Measurements from ENCODE around the gene EGR4. TPM values are rescaled to one million over a fixed set of nuclear protein-coding genes. Genes with fewer than 3 reads are reported as not detected.

The EGR4 gene
- total RNA-seq, 4 donors from 2014 or later, result not detected

DNA sequence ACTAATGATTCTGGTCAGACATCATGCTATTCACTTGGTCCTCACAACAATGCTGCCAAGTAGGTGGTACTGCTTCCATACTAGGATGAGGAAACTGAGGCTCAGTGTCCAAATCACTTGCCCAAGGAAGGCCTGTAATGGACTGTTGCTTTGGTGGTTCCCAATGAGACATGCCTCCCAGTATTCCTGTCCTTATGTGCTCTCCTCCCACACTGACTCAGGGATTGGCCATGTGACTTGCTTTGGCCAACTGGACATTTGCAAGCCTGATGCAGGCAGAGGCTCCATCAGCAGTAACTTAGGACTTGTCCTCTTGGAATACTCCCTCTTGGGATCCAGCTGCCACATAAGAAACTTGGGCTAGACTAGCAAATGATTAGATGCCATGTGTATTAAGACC, 12.1 kb downstream of the EGR4 start:
- intact Hi-C loops (cut with DNase I; ENCODE audit: low total_unique reads), result no loop called here
- Histone ChIP-seq H3K36me3 (no peaks in the 10 kb centered on the region), H3K27ac (no peak overlapping the region)

DNA sequence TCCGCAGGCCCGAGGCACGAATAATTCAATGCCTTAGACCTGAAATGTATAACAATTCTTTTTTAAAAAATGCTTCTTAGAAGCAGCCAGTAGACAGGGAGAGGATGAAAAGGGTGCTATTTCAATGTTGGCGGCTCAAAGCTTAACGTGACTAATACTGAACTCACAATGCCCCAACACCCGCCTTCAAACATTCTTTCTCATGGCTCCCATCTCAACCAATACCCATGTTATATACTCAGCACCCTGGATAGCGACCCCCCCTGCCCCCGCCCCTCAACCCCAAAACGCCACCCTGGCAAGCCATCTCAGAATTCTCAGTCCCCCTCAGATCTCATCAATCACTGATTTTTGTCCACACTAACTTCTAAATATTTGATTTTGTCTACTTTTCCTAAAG, 13.5 kb downstream of the EGR4 start:
- intact Hi-C loops (cut with DNase I; ENCODE audit: low total_unique reads), result no loop called here
- TF ChIP-seq POLR2A (IDR thresholded peaks at IDR 0.05), result no peak
- TF ChIP-seq, protein P1, sequence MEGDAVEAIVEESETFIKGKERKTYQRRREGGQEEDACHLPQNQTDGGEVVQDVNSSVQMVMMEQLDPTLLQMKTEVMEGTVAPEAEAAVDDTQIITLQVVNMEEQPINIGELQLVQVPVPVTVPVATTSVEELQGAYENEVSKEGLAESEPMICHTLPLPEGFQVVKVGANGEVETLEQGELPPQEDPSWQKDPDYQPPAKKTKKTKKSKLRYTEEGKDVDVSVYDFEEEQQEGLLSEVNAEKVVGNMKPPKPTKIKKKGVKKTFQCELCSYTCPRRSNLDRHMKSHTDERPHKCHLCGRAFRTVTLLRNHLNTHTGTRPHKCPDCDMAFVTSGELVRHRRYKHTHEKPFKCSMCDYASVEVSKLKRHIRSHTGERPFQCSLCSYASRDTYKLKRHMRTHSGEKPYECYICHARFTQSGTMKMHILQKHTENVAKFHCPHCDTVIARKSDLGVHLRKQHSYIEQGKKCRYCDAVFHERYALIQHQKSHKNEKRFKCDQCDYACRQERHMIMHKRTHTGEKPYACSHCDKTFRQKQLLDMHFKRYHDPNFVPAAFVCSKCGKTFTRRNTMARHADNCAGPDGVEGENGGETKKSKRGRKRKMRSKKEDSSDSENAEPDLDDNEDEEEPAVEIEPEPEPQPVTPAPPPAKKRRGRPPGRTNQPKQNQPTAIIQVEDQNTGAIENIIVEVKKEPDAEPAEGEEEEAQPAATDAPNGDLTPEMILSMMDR (IDR thresholded peaks at IDR 0.05), result no peak
- H3K27me3 ChIP-seq, result no peaks in the 10 kb centered on the region
- H3K4me3 ChIP-seq, result no peak overlapping the region
- no peak overlapping the region for H3K27ac ChIP-seq
- DNase-seq, result no peak
- no peaks in the 10 kb centered on the region for H3K36me3 ChIP-seq
- peaks cover 0 to 5% of the 10 kb centered on the region in 2 donors for H3K4me1 ChIP-seq
- no peaks in the 10 kb centered on the region for H3K9me3 ChIP-seq

More for the DNA sequence above, 12.1 kb downstream of the EGR4 start:
- DNase-seq, result no peak
- no peak overlapping the region for H3K4me3 ChIP-seq
- no peaks in the 10 kb centered on the region for H3K27me3 ChIP-seq
- no peak for TF ChIP-seq POLR2A (IDR thresholded peaks at IDR 0.05)
- TF ChIP-seq, protein P1 (IDR thresholded peaks at IDR 0.05), result no peak
- no peaks in the 10 kb centered on the region for H3K9me3 ChIP-seq
- peaks cover 0 to 5% of the 10 kb centered on the region in 2 donors for H3K4me1 ChIP-seq

DNA sequence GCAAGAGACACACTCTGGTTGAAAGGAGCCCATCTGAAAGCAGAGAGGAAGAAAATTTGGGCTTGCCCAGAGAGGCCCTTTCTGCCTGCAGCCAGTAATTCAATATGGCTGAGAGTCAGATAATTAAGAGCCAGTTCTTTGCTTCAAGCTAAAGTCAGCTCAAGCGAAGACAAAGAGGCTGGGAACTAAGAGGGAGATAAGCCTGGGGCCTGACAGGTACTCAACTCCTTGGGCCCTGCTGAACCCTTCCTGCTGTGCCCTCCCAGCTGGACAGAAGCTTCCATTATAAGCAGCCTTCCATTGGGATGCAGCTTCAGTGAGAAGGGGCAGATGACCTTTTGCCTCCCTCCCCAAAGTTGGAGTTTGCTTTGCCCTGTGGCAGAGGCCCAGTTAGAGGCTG, 21.1 kb downstream of the EGR4 start:
- H3K4me1 ChIP-seq, result peaks cover 0 to 3% of the 10 kb centered on the region in 2 donors
- H3K27me3 ChIP-seq, result no peaks in the 10 kb centered on the region
- no peak for TF ChIP-seq POLR2A (IDR thresholded peaks at IDR 0.05)
- TF ChIP-seq, protein P1 (IDR thresholded peaks at IDR 0.05), result no peak
- no peaks in the 10 kb centered on the region for H3K9me3 ChIP-seq
- H3K36me3 ChIP-seq, result no peaks in the 10 kb centered on the region
- no peak overlapping the region for H3K27ac ChIP-seq
- no peak for DNase-seq
- no peak overlapping the region for H3K4me3 ChIP-seq
- intact Hi-C loops (cut with DNase I; ENCODE audit: low total_unique reads), result no loop called here

DNA sequence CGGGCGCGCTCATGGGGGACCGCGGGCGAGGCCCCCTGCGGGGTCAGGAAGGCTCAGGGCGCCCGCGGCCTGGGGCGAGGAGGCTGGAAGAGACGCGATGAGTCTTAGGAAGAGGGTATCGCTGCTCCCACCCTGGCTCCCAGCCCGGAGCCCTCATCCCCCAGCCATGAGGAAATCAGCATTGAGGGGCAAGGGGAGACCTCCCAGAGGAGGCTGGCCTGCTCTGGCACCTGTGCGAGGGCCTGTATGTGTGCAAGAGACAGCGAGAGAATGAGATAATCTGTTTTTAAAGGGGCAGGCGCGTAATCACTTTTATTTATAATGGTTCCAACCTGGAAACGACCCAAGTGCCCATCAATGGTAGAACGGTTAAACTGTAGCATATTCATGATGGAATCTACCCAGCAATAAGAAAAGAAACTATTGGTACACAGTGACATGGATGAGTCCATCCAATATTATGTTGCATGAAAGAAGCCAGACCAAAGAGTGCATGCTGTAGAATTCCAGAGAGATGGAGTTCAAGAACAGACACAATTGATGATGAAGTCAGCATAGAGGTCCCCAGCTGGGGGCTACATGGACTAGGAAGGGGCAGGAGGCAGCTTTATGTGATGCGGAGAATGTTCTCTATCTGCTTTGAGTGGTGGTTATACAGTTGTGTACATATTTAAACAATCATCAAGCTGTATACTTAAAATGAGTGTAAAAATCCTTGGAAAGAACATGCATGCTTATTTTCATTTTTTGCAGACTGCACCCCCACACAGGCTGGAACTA, 23.5 kb downstream of the EGR4 start:
- intact Hi-C loops (cut with DNase I; ENCODE audit: low total_unique reads), result no loop called here
- Histone ChIP-seq H3K9me3 (no peaks in the 10 kb centered on the region), H3K4me1 (peaks cover 0 to 3% of the 10 kb centered on the region in 2 donors), H3K4me3 (no peak overlapping the region), H3K36me3 (no peaks in the 10 kb centered on the region), H3K27ac (no peak overlapping the region), H3K27me3 (no peaks in the 10 kb centered on the region)
- TF ChIP-seq, protein P1 (IDR thresholded peaks at IDR 0.05), result no peak
- TF ChIP-seq POLR2A (IDR thresholded peaks at IDR 0.05), result no peak
- no peak for DNase-seq

DNA sequence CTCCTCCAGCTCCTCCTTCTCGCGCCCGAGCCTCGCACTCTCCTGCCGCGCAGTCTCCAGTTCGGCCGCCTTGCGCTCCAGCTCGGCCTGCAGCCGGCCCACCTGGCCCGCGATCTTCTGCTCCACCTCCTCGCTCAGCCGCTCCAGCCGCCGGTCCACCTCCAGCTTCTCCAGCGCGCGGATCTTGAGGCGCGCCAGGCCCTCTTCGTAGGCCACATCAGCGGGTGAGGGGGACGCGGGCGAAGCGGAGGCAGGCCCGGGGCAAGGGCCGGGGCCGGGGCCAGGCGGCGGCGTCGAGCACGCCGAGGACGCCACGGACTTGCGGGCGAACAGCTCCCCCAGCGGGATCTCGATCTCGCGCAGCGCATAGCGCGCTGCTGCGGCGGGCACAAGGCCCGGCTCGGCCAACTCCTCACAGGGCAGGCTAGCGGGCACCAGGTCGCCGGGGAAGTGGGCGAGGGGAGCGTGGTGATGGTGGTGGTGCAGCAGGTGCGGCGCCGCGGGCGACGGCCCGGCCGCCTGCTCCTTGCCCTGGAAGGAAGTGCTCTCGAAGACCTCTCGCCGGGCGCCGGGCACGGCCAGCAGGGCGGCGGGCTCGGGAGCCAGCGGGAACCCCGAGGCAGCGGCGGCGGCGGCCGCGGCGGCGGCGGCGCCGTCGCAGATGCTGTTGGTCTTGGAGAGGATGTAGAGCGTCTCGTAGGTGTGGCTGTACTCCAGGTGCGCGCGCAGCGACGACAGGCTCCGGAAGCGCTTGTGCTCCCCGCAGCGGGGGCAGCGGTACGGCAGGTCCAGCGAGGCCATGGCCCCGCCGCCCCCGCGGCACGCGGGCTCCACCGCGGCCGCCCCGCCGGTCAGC, 24.3 kb downstream of the EGR4 start:
- TF ChIP-seq, protein P1 (IDR thresholded peaks at IDR 0.05), result no peak
- TF ChIP-seq POLR2A (IDR thresholded peaks at IDR 0.05), result no peak
- intact Hi-C loops (cut with DNase I; ENCODE audit: low total_unique reads), result no loop called here
- no peak for DNase-seq
- no peaks in the 10 kb centered on the region for H3K27me3 ChIP-seq
- H3K9me3 ChIP-seq, result no peaks in the 10 kb centered on the region
- no peak overlapping the region for H3K27ac ChIP-seq
- H3K4me3 ChIP-seq, result peak overlapping the region in 1 of 2 donors; percentile 0
- peaks cover 0 to 3% of the 10 kb centered on the region in 2 donors for H3K4me1 ChIP-seq
- no peaks in the 10 kb centered on the region for H3K36me3 ChIP-seq

Data from uterus (tissue), 4 donors.